A549 (cell line): Measurements from ENCODE around the gene FGF8.

Source experiments
- CBX2 ChIP-seq: fragments of 200-600 bp; sonication (generic); IDR thresholded peaks from 2 replicates; pipeline ENCODE4 v1.6.1; 2016; ENCODE audit warnings: low read depth, mild to moderate bottlenecking, borderline replicate concordance
- CTCF ChIP-seq: fragments of >200 bp; sonication (Bioruptor Twin); formaldehyde crosslinking; IDR thresholded peaks from 3 replicates; pipeline ENCODE4 v1.5.1; 2016
- FOSB ChIP-seq: fragments of 250-450 bp; sonication (Bioruptor Pico); IDR thresholded peaks from 2 replicates; pipeline ENCODE4 v1.5.0; 2020; ENCODE audit warnings: mild to moderate bottlenecking, moderate library complexity
- GATA3 ChIP-seq: IDR thresholded peaks from 2 replicates; pipeline ENCODE4 v1.6.1; 2012; ENCODE audit warnings: borderline replicate concordance
- JUN ChIP-seq, 2 experiments: fragments of >200 bp; sonication (Bioruptor Twin); formaldehyde crosslinking; IDR thresholded peaks; 2 replicates in 1 of 2; 3 replicates in 1 of 2; pipeline ENCODE4 v1.6.1; 2016 to 2017
- JUNB ChIP-seq: fragments of >200 bp; sonication (Bioruptor Twin); formaldehyde crosslinking; IDR thresholded peaks from 2 replicates; pipeline ENCODE4 v1.6.1; 2016
- KDM1A ChIP-seq: fragments of 200-600 bp; sonication (generic); IDR thresholded peaks from 2 replicates; pipeline ENCODE4 v1.6.1; 2016; ENCODE audit warnings: low read depth, mild to moderate bottlenecking
- REST ChIP-seq: fragments of 200-600 bp; sonication (generic); IDR thresholded peaks from 2 replicates; pipeline ENCODE4 v1.6.1; 2016; ENCODE audit warnings: antibody characterized with exemption, mild to moderate bottlenecking, moderate library complexity

- TF ChIP-seq GATA3: no peak
- TF ChIP-seq JUNB: no peak
- no peak for TF ChIP-seq KDM1A
- no peak for TF ChIP-seq CBX2
- TF ChIP-seq CTCF: no peak
- no peak for TF ChIP-seq REST
- no peak for TF ChIP-seq FOSB (CRISPR knock-in tag)
- no peak for TF ChIP-seq JUN (IDR thresholded peaks at IDR 0.05)
These were observed 16.3 kb downstream of the FGF8 start for GRCh38 chr10:101759309-101760247.
